HG03175 (cell line): Measurements from ENCODE around the gene DOCK11.
A peak's percentile ranks its signal among the peaks of the same experiment; 100 is the strongest.
"Not testable (repeated sequence)": the region's sequence is repeated elsewhere in the genome, so short reads cannot be mapped to it uniquely, and the experiment has no call there.

Experiments
- ATAC-seq: cut with Tn5 transposase; IDR thresholded peaks from one replicate; pipeline ENCODE4 v1.9.1; 2021; ENCODE audit warnings: mild to moderate bottlenecking, moderate library complexity; ENCODE audit not compliant: unreplicated experiment

DOCK11 gene

GRCh38 chrX:118495061-118495921 lies at the start of gene DOCK11:
TSS of gene DOCK11 (plus strand) at chrX:118495815. CDS start at chrX:118495972, 157 bp downstream.
- peak; percentile 73 for ATAC-seq

GRCh38 chrX:118448273-118448783 lies 47.3 kb upstream of the DOCK11 start:
- ATAC-seq = no peak

- ATAC-seq = no peak
These were observed 40.6 kb upstream of the DOCK11 start for GRCh38 chrX:118455013-118455412.

GRCh38 chrX:118459494-118459893 lies 36.1 kb upstream of the DOCK11 start:
- ATAC-seq = no peak

GRCh38 chrX:118464501-118464900 lies 31.1 kb upstream of the DOCK11 start:
- no peak for ATAC-seq

GRCh38 chrX:118468122-118468521 lies 27.5 kb upstream of the DOCK11 start:
- ATAC-seq = no peak

GRCh38 chrX:118470721-118471347 lies 24.8 kb upstream of the DOCK11 start:
- not testable (repeated sequence) for ATAC-seq

- ATAC-seq = no peak
These were observed 21.0 kb upstream of the DOCK11 start for GRCh38 chrX:118474586-118474985.

- no peak for ATAC-seq
These were observed 19.7 kb upstream of the DOCK11 start for GRCh38 chrX:118475903-118476302.

- ATAC-seq = no peak
These were observed 15.4 kb upstream of the DOCK11 start for GRCh38 chrX:118480172-118480571.

GRCh38 chrX:118482384-118482783 lies 13.2 kb upstream of the DOCK11 start:
- not testable (repeated sequence) for ATAC-seq

GRCh38 chrX:118484216-118484903 lies 11.3 kb upstream of the DOCK11 start:
- ATAC-seq = no peak

GRCh38 chrX:118486693-118487092 lies 8.9 kb upstream of the DOCK11 start:
- ATAC-seq = not testable (repeated sequence)

GRCh38 chrX:118493016-118493415 lies 2.6 kb upstream of the DOCK11 start:
- no peak for ATAC-seq

- ATAC-seq = no peak
These were observed 1.8 kb upstream of the DOCK11 start for GRCh38 chrX:118493653-118494297.

- ATAC-seq = peak; percentile 61
These were observed 545 bp downstream of the DOCK11 start for GRCh38 chrX:118495958-118496762.

- ATAC-seq = peak; percentile 10
These were observed 1.1 kb downstream of the DOCK11 start for GRCh38 chrX:118496763-118497079.

GRCh38 chrX:118497180-118497818 lies 1.7 kb downstream of the DOCK11 start:
- ATAC-seq = no peak

- no peak for ATAC-seq
These were observed 2.7 kb downstream of the DOCK11 start for GRCh38 chrX:118498351-118498750.

GRCh38 chrX:118498755-118499154 lies 3.1 kb downstream of the DOCK11 start:
- no peak for ATAC-seq
